ENCODE measurements around the gene NUFIP2.

Gene NUFIP2

DNA sequence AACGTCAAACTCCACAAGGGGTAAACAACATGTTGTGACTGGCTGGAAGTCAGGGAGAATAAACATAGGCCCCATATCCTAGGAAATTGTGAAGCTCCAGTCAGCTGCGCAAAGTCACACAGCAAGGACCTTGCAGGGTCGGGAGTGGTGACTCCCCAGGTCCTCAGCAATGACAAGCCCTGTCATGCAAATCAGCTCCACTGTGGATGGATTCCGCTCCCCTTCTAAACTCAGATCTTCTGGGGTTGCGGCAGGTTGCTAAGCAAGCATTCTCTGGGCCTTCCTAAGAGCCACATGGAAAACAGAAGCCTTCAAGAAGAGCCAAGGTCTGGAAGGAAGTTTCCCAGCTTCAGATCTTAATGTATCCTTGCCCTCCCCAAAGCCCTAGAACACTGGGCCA, 84.9 kb downstream of the NUFIP2 start:
- no peak for TF ChIP-seq FOXP2 (optimal IDR thresholded peaks at IDR 0.05; ENCODE audit: control extremely low read depth, extremely low read length, insufficient read depth)
- TF ChIP-seq EZH2 (IDR thresholded peaks at IDR 0.05) = no peak
- Histone ChIP-seq H3K36me3 (ENCODE audit: insufficient read depth, low read length) (no peaks in the 10 kb centered on the region), H3K27ac (no peak overlapping the region), H3K4me3 (no peak overlapping the region), H3K9me3 (ENCODE audit: low read depth, low read length) (no peaks in the 10 kb centered on the region), H3K9ac (ENCODE audit: insufficient read length) (no peak overlapping the region)
- no peak for DNase-seq (ENCODE audit: low read depth, low spot score)

DNA sequence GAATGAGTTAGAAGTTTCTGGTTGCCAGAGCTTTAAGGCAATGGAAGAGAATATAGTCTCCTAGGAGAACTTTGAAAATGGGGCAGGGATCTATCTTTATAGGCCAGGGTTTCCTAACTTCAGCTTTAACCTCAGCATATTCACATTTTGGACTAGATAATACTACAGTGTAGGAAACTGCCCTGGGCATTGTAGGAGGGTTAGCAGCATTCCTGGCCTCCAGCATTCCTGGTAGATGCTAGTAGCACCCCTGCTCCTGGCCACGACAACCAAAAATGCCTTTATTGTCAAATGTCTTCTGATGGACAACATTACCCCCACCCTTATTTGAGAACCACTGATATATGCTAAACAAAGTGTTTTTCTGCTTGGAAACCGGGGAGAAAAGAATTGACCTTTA, 86.0 kb downstream of the NUFIP2 start:
- no peak for DNase-seq (ENCODE audit: low read depth, low spot score)
- Histone ChIP-seq H3K4me3 (no peak overlapping the region), H3K36me3 (ENCODE audit: insufficient read depth, low read length) (no peaks in the 10 kb centered on the region), H3K9me3 (ENCODE audit: low read depth, low read length) (no peaks in the 10 kb centered on the region), H3K9ac (ENCODE audit: insufficient read length) (no peak overlapping the region), H3K27ac (no peak overlapping the region)
- no peak for TF ChIP-seq EZH2 (IDR thresholded peaks at IDR 0.05)
- no peak for TF ChIP-seq FOXP2 (optimal IDR thresholded peaks at IDR 0.05; ENCODE audit: control extremely low read depth, extremely low read length, insufficient read depth)
- TF ChIP-seq POLR2AphosphoS5 (IDR thresholded peaks at IDR 0.05; ENCODE audit: borderline replicate concordance, low read depth, low read length) = no peak

All from SK-N-MC (cell line).